HepG2 (cell line): ENCODE measurements around the gene TMEM219. TPM values are rescaled to one million over a fixed set of nuclear protein-coding genes. Genes with fewer than 3 reads are reported as not detected.

Source experiments
- NR0B2 ChIP-seq: sonication (generic); formaldehyde crosslinking; IDR thresholded peaks from 2 replicates; pipeline ENCODE4 v1.4.0; 2020; ENCODE audit warnings: mild to moderate bottlenecking, missing genetic modification reagents
- POLR2G ChIP-seq: fragments of 200-400 bp; formaldehyde crosslinking; IDR thresholded peaks from 2 replicates; pipeline ENCODE4 v1.6.1; 2018; ENCODE audit warnings: mild to moderate bottlenecking, low read depth, low read length, moderate library complexity
- SRY ChIP-seq: sonication (generic); formaldehyde crosslinking; IDR thresholded peaks from 2 replicates; pipeline ENCODE4 v1.8.0; 2022; ENCODE audit warnings: mild to moderate bottlenecking, missing genetic modification reagents
- TBL1XR1 ChIP-seq: fragments of 150-350 bp; IDR thresholded peaks from 2 replicates; pipeline ENCODE4 v1.6.1; 2014; ENCODE audit warnings: borderline replicate concordance, low read length; ENCODE audit not compliant: partially characterized antibody
- TOPORS ChIP-seq: sonication (generic); formaldehyde crosslinking; IDR thresholded peaks from 2 replicates; pipeline ENCODE4 v1.8.0; 2023; ENCODE audit warnings: mild to moderate bottlenecking, missing genetic modification reagents
- U2AF1 ChIP-seq: fragments of 200-400 bp; formaldehyde crosslinking; optimal IDR thresholded peaks from 2 replicates; pipeline ENCODE3; 2017; ENCODE audit warnings: mild to moderate bottlenecking, low read depth, low read length
- ZNF256 ChIP-seq: sonication (generic); formaldehyde crosslinking; conservative IDR thresholded peaks from 2 replicates; pipeline ENCODE4 v1.4.0; 2020; ENCODE audit warnings: missing genetic modification reagents
- ZNF607 ChIP-seq: sonication (generic); formaldehyde crosslinking; IDR thresholded peaks from 2 replicates; pipeline ENCODE4 v1.5.1; 2020; ENCODE audit warnings: missing genetic modification reagents, mild to moderate bottlenecking, borderline replicate concordance
- ZNF644 ChIP-seq: IDR thresholded peaks from 2 replicates; pipeline ENCODE4 v1.6.1; 2016; ENCODE audit warnings: low read depth
- ZNF792 ChIP-seq: IDR thresholded peaks from 2 replicates; pipeline ENCODE4 v1.6.1; 2016
- ZNF83 ChIP-seq: sonication (generic); formaldehyde crosslinking; IDR thresholded peaks from 2 replicates; pipeline ENCODE4 v1.4.0; 2020; ENCODE audit warnings: missing genetic modification reagents, mild to moderate bottlenecking, borderline replicate concordance
- polyA plus RNA-seq, 8 experiments: library from polyadenylated mRNA; depleted of rRNA in 3 of 8; stranded (reverse) in 7 of 8; unstranded in 1 of 8; fragments of >200 nt; fragmentation: Illumina TruSeq in 4 of 8; extraction: Trizol in 4 of 8; gene quantifications; 2 replicates each; pipeline versions ENCODE4 v1.2.1 to v1.2.3, GENCODE V29; 2011 to 2016; ENCODE audit warnings: low read depth in 4 of 8, missing spikeins in 1 of 8, mixed read lengths in 1 of 8; ENCODE audit not compliant: insufficient read depth in 1 of 8
- total RNA-seq, 5 experiments: library from RNA; depleted of rRNA; stranded (reverse); fragments of >200 nt; fragmentation: Illumina TruSeq; extraction: Trizol; gene quantifications; 2 replicates each; pipeline ENCODE4 v1.2.3, GENCODE V29; 2016; ENCODE audit warnings: low read depth in 1 of 5
- TF ChIP-seq, protein P1 (sequence below), 2 experiments: sonication (generic) in 1 of 2; formaldehyde crosslinking in 1 of 2; IDR thresholded peaks; 2 replicates each; pipeline versions ENCODE4 v1.6.1 to v1.9.0; 2014 to 2022; ENCODE audit warnings: antibody characterized with exemption in 1 of 2, borderline replicate concordance in 1 of 2, inconsistent platforms in 1 of 2, low read depth in 1 of 2, missing genetic modification reagents in 1 of 2
- TF ChIP-seq, protein P2 (sequence below): sonication (generic); formaldehyde crosslinking; IDR thresholded peaks from 2 replicates; pipeline ENCODE4 v1.8.1; 2023; ENCODE audit warnings: mild to moderate bottlenecking, missing genetic modification reagents
- TF ChIP-seq, protein P3 (sequence below): sonication (generic); formaldehyde crosslinking; IDR thresholded peaks from 2 replicates; pipeline ENCODE4 v1.5.1; 2020; ENCODE audit warnings: mild to moderate bottlenecking, moderate library complexity, missing genetic modification reagents
- TF ChIP-seq, protein P4 (sequence below): sonication (generic); formaldehyde crosslinking; IDR thresholded peaks from 2 replicates; pipeline ENCODE4 v1.4.0; 2020; ENCODE audit warnings: missing genetic modification reagents

TMEM219 gene
- total and polyA plus RNA-seq, 2 of the 13 experiments (the other 11 are each of a cell fraction or from before 2014, with no cell fraction given), result 105 to 115 TPM

- TF ChIP-seq, protein P1, sequence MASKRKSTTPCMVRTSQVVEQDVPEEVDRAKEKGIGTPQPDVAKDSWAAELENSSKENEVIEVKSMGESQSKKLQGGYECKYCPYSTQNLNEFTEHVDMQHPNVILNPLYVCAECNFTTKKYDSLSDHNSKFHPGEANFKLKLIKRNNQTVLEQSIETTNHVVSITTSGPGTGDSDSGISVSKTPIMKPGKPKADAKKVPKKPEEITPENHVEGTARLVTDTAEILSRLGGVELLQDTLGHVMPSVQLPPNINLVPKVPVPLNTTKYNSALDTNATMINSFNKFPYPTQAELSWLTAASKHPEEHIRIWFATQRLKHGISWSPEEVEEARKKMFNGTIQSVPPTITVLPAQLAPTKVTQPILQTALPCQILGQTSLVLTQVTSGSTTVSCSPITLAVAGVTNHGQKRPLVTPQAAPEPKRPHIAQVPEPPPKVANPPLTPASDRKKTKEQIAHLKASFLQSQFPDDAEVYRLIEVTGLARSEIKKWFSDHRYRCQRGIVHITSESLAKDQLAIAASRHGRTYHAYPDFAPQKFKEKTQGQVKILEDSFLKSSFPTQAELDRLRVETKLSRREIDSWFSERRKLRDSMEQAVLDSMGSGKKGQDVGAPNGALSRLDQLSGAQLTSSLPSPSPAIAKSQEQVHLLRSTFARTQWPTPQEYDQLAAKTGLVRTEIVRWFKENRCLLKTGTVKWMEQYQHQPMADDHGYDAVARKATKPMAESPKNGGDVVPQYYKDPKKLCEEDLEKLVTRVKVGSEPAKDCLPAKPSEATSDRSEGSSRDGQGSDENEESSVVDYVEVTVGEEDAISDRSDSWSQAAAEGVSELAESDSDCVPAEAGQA (IDR thresholded peaks at IDR 0.05; ENCODE audit: low read depth), result peak; percentile 56; the same call in 1 of the 2 replicates
- TF ChIP-seq, protein P1 (CRISPR knock-in tag; IDR thresholded peaks at IDR 0.05; ENCODE audit: borderline replicate concordance), result peak; percentile 60; the same call in 1 of the 2 replicates
- TF ChIP-seq, protein P2, sequence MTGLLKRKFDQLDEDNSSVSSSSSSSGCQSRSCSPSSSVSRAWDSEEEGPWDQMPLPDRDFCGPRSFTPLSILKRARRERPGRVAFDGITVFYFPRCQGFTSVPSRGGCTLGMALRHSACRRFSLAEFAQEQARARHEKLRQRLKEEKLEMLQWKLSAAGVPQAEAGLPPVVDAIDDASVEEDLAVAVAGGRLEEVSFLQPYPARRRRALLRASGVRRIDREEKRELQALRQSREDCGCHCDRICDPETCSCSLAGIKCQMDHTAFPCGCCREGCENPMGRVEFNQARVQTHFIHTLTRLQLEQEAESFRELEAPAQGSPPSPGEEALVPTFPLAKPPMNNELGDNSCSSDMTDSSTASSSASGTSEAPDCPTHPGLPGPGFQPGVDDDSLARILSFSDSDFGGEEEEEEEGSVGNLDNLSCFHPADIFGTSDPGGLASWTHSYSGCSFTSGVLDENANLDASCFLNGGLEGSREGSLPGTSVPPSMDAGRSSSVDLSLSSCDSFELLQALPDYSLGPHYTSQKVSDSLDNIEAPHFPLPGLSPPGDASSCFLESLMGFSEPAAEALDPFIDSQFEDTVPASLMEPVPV (CRISPR knock-in tag), result 0 out of 2 replicates have a peak, but pooled peaks have one; percentile 87
- TF ChIP-seq TOPORS (CRISPR knock-in tag), result peak; percentile 84
- TF ChIP-seq, protein P3, sequence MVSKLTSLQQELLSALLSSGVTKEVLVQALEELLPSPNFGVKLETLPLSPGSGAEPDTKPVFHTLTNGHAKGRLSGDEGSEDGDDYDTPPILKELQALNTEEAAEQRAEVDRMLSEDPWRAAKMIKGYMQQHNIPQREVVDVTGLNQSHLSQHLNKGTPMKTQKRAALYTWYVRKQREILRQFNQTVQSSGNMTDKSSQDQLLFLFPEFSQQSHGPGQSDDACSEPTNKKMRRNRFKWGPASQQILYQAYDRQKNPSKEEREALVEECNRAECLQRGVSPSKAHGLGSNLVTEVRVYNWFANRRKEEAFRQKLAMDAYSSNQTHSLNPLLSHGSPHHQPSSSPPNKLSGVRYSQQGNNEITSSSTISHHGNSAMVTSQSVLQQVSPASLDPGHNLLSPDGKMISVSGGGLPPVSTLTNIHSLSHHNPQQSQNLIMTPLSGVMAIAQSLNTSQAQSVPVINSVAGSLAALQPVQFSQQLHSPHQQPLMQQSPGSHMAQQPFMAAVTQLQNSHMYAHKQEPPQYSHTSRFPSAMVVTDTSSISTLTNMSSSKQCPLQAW (CRISPR knock-in tag), result peak; percentile 89
- no peak for TF ChIP-seq TBL1XR1
- peak; percentile 89 for TF ChIP-seq ZNF256
- TF ChIP-seq ZNF644 (CRISPR knock-in tag), result no peak
- peak; percentile 93 for TF ChIP-seq ZNF792 (CRISPR knock-in tag)
- TF ChIP-seq, protein P4, sequence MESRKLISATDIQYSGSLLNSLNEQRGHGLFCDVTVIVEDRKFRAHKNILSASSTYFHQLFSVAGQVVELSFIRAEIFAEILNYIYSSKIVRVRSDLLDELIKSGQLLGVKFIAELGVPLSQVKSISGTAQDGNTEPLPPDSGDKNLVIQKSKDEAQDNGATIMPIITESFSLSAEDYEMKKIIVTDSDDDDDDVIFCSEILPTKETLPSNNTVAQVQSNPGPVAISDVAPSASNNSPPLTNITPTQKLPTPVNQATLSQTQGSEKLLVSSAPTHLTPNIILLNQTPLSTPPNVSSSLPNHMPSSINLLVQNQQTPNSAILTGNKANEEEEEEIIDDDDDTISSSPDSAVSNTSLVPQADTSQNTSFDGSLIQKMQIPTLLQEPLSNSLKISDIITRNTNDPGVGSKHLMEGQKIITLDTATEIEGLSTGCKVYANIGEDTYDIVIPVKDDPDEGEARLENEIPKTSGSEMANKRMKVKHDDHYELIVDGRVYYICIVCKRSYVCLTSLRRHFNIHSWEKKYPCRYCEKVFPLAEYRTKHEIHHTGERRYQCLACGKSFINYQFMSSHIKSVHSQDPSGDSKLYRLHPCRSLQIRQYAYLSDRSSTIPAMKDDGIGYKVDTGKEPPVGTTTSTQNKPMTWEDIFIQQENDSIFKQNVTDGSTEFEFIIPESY (CRISPR knock-in tag), result peak; percentile 65
- TF ChIP-seq U2AF1, result peak; percentile 33
- TF ChIP-seq ZNF83 (CRISPR knock-in tag), result peak; percentile 28; the same call in 1 of the 2 replicates
- peak; percentile 98 for TF ChIP-seq POLR2G
- TF ChIP-seq SRY (CRISPR knock-in tag), result peak; percentile 53; the same call in 1 of the 2 replicates
- peak; percentile 74 for TF ChIP-seq NR0B2 (CRISPR knock-in tag)
- peak; percentile 90; the same call in 1 of the 2 replicates for TF ChIP-seq ZNF607 (CRISPR knock-in tag)
These were observed 11.7 kb downstream of the TMEM219 start, which contains the start of gene TAOK2 (continued) for GRCh38 chr16:29973384-29974246.
